NCI-H146 treated with DMSO at 0.1 percent for 48 hours (cell line): Measurements from ENCODE around the gene GPR132.

ENCODE experiments used
- DNase-seq: peaks from one replicate; lab custom pipeline; 2025; ENCODE audit not compliant: unreplicated experiment; lab: John Stamatoyannopoulos, UW

GPR132 gene

DNA sequence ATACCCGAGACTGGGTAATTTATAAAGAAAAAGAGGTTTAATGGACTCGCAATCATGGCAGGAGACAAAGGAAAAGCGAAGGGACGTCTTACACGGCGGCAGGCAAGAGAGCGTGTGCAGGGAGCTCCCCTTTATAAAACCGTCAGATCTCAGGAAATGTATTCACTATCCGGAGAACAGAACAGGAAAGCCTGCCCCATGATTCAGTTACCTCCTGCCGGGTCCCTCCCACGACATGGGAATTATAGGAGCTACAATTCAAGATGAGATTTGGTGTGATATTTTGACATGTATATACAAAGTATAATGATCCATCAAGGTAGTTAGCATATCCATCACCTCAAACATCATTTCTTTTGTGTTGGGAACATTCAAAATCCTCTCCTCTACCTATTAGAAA lies 42.1 kb downstream of the GPR132 start:
- no peak for DNase-seq

DNA sequence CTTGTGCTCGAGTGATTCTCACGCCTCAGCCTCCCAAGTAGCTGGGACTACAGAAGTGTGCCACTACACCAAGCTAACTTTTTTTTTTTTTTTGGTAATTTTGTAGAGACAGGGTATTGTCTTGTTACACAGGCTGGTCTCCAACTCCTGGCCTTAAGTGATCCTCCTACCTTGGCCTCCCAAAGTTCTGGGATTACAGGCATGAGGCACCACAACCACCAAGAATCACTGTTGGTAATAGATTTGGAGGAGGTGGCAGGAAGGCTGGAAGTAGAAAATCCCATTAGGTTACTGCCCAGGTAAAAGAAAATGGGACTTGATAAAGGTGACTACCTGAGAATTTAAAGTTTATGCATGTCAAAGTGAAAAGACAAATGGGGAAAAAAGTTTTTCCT lies 43.0 kb downstream of the GPR132 start:
- no peak for DNase-seq

DNA sequence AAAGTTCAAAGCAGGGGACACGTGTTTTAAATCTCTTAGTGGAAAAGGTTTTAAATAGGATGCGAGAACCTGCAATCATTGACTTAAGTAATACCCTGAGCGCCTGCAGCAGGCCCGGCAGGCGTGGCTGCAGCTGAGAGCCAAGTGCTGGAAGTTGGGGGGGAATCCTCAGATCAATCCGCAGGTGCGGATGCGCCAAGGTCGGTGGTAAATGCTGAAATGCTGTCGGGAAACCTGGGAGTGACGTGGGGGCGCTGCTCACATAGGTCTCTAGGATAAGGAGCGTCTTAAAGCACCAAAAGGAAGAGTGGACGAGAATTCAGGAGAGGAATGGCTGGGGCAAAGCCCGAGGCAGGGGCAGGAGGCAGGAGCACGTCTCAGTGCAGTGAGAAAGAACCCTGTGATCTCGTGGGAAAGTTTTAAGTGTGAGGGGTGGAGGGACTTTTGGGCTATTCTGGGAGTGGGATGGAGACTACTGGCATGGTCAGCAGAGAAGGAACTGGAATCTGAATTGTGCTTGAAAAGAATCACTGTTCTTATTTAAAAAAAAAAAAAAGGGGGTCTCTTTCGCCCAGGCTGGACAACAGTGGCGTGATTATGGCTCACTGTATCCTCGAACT lies 43.5 kb downstream of the GPR132 start:
- DNase-seq = peak; percentile 81

DNA sequence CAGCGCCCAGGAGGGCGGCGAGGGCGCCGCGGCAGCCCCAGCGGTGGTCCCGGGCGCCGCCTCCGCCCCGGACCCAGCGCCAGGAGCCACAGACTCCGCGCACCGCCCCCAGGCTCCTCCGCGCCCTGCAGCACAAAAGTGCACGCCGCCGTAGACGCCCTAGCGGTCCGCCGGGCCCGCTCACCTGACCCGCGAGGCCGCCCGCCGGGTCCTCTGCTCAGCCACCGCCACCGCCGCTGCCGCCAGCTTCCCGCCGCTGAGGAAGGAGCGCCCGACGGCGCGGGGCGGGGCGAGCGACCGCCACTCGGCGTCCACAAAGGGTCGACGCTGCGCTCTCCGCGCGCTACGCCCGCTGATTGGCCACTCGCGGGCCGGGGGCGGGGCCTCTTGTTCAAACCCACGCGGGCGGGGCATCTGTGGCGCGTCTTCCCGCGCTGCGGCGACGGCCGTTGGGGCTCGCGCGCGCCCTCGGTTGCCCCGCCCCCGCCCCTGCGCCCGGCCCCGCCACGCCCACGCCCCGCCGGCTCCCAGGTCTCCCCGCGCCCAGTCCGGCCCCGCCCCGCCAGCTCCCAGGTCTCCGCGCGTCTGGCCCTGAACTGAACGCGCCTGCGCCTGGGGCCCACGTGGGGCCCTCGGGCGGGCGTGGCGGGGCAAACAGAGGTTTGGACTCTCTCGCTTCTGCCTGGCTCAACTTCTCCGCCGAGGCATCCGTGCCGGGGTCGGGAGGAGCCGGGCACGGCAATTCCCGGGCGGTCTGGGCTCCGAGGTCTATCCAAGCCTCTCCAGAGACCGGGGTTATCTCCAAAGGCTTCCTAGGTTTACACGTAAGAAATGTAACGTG lies 44.2 kb downstream of the GPR132 start, which contains the start of gene CDCA4:
Gene CDCA4 (minus strand): TSS at position 269 of the 841 bp plus-strand sequence. CDS start 9,154 bp downstream, outside the sequence.
- peak; percentile 100 for DNase-seq

DNA sequence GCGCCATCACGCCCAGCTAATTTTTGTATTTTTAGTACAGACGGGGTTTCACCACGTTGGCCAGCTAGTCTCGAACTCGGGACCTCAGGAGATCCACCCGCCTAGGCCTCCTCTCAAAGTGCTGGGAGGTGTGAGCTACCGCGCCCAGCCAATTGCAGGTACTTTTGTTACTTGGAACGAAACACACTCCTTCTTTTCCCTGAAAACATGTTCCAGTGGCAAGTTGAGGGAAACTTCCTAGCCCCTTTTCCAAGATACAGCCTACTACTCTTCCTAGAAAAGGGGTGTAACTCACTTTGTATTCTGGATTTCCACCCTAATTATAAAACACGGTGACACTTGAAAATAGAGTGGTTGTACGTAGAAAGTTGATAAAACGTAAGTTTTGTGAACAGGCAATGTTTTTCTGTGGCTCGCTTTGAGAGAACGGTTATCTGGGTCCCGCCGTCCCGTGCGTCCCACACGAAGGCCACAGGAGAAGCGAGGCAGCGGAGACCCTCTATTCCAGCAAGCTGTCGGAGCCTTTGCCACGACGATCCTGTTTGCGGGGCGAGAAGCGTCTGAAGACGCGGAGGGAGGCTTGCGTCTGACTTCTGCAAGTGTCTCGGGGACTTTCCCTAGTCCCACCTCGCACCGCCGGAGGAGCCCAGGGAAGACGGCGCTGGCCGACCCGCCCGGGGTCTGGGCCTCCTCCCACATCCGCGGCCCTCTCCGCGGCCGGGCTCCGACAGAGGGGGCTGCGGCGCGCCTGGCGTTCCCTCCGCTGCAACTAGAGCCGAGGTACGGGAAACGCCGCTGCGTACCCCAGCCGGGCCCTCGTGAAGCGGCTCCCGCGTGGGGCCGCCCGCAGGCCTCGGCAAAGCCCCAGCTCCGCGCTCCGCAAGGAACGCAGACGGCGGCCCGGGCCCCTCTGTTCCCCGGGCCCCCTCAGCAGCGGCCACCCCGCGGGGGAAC lies 45.1 kb downstream of the GPR132 start:
- peak; percentile 27 for DNase-seq

DNA sequence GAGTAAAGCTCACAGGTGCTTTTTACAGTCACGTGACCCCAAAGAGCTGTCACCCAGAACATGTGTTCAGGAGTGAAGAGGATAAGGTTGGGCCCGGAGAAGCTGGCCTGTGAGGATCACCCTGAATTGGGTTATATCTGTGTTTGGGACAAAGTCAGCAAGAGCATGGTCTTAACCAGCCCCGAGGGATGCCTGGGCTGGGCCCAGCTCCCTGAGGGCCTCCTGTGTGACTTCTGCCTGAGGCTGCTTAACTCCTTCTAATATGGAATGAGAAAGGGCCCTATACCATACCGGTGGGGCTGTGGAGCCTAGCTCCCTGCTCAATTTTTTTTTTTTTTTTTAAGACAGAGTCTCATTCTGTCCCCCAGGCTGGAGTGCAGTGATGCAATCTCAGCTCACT lies 46.8 kb downstream of the GPR132 start:
- DNase-seq = no peak

DNA sequence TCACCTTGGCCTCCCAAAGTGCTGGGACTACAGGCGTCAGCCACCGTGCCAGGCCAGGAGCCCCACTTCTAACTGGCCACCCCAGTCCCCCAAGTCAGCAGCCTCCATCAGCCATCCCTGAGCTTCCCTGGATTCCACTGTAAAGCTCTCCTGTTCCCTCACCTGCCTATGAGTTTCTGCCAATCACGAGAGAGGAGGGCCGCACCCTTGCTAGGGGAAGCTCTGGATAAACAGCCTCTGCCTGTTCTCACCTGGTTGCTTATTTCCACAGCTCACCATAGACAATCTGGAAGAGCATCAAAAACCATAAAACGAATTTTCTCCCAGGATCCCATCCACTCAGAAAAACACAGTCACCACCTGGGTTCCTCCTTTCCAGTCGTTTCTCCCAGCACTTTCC lies 49.3 kb downstream of the GPR132 start:
- no peak for DNase-seq

DNA sequence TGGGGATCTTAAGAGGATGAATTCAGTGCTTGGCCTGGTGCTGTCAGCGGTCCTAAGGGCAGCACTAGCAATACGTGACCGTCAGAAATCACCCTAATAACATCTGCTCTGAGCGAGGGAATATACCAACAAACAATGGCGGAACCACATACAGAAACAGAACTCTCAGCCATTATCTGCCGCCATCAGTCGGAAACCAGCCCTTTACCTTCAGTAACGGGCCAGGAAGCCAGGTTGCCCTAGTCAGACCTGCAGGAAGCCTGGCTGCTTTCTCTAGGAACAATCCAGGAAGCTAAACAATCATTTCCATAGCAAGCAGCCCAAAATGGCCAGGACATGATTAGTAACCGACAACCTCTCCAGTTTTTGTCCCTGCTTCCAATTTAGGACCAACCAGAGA lies 50.0 kb downstream of the GPR132 start:
- DNase-seq = no peak

DNA sequence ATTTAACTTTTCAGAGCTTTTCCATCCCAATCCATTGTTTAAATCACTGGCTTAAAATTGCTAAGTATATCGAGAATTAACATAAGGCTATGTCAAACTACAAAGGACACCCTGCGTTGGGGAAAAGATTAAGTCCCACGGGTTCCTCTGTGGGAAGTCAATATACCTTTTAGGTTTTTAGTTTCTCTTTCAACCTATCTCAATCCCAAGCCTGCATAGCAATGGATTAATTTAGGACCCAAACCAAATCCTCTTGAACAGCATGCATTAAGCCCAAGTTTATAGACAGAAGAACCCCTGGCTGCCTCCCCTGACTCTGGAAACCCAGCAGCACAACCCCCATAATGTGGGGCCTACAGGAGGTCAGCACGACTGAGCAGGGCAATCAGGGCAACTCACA lies 50.6 kb downstream of the GPR132 start:
- no peak for DNase-seq

DNA sequence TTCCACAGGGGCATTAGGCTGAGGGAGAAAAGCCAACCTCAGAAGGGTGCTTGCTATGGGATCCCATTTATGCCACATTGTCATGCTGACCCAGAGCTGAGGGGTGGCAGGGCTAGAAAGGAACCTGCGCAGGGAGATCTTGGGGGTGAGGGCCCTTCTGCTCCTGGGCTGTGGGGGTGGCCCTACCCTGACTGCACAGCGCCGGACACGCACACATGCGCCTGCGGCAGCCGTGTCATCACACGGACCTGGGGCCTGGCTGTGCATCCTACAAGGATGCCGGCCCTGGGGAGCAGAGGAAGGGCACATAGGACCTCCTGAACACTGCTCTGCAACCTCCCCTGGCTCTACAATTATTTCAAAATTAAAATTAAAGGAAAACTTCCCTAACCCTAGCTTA lies 51.2 kb downstream of the GPR132 start:
- no peak for DNase-seq

DNA sequence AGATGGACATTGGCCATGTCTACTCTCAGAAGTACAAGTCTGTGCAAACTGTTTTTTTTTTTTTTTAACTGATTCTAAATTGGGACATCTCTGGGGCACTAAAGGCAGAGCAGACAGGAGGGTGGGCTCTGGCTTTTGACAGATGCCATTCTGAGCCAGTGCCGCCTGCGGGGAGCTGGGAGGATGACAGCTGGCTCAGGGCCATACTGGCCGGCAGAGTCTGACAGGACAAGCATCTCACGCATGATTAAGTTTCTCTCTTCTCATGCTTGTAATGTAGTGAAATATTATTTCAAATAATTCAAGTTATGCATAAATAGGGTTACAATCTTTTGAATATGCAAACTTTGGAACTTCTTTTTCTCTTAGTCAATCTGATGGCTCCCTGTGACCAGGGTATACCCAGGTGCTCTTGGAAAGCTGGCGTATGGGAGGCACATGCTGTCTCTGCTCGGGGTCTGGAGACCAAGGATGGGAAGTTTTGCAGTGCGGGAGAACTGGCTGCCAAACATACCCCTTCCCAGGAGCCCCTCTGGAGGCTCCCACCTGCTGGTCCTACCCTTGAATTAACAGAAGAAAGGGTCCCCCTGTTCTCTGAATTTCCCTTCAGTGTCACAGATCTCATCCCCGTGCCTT lies 52.0 kb downstream of the GPR132 start:
- no peak for DNase-seq

DNA sequence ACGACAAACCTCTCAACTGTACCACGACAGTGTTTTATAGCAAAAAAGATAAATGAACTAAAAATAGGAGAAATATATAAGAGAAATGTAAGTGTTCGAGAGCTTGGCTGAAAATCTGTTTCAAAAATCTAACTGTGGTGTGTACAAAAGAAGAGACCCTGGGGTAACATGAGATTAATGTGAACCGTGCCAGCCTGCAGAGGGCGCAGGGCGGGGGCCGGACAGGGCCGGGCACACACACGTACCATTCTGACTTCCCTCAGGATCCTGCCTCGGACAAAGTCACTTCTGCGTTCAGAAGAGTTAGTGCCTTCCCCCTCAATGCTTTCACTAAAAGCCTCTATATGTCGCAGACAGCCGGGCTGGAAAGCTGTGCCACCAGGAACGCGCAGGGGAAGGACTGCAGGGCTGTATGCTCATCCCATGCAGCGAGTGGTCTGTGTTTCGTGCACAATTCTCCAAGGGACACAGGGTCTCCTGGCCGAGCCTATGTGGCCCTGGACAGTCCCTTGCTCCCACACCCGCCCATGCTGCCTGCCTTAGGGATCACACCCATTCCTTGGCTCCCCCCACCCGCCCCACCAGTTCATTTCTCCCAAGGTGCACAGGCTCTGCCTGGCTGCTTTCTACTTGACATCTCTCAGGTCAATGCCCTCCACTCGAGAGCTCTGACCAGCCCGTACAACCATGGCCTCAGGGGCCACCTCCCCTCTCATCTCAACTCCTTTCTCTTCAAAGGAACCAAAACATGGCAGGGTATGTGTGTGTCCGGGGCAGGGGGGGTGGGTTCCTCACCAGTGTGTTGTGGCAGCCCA lies 52.9 kb downstream of the GPR132 start:
- no peak for DNase-seq

DNA sequence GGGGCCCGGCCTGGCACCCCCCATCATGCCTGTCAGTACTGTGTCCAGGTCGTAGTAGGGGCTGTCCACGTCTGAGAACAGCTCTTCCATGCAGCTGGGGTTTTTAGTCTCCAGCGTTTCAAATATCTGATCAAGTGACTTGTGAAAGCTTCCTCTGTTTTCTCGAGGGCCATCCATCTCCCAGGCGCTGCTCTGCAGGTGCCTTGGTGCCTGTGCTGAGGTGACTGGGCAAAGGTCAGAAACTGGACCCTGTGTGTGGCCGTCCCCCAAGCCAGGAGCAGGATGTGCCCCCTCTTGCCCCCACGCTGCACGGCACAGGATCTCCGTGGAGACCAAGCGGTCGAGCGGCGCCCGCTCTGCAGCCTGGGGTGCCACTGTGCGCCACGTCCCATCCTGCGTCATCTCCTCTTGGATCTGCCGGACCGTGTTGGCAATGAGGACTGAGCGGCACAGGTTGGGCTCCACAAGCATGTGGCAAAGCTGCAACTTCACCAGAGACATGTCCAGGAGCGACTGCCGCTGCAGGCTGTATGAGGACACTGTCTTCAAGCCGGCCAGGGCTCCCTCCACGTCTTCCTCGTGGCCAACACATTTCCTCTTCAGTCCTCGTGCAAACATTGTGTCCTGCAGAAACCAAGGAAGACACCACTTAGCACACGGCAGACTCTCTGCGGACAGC lies 53.8 kb downstream of the GPR132 start:
- DNase-seq = no peak

DNA sequence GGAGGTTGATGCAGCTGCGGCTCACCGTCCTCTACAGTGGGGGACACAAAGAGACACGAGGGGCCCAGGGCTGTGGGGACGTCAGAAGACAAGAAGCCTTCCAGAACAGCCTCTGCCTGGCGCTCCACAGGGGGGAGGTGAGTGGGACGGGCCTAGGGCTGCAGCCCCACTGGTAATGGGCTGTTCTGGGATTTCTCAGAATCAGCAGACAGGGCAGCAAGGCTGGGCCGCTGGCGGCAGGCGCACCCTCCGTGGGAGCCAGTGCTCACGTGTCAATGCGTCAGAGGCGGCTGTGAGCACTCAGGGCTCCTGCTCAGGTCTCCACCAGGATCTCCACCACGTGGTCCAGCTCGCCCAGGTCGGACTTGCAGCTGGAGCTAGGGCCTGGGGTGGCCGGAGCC lies 54.3 kb downstream of the GPR132 start:
- no peak for DNase-seq

DNA sequence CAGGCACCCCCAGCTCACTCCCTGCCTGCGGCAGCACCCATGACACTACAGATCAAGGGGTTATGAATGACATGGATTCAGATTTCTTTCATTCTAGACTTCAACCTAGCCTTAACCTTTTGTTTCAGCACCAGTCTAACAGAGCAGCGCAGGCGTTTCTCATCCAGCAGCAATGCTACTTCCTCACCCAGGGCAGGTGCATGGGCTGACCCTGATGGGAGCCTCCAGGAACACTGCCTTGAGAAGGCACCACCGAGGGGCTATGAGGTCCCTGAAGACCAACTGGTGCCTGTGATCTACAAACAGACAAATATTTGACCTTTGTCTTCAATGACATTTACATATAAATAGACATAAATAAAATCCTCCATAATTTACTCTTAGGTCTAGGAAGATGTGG lies 55.1 kb downstream of the GPR132 start:
- no peak for DNase-seq

DNA sequence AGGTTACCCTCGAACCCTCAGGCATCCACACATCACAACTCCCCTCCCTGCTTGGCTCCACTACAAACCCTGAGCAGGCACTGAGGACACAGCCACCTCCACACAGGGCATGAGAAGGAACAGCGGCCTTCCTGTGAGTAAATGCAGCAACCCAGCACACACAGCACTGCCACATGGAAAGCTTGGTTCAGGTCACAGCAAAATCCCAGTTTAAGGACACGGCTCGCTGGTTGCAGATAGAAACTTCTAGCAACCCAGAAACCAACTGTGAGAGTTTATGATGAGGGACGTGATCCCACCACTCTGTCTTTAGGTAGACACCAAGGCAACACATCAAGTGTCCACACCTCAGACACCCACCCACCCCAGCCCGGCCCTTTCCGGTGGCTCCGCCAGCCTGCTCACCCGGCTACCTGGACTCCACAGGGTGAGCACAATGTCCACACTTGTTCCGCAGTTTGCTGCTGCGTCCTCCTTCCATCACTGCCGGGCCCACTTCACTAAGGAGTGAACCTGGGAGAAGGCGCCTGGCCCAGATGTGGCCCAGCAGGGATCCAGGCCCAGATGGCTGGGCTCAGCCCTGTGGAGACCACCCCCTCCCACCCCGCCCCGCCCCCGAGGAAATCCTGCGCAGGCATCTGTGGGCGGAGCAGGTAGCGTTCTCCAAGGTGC lies 57.5 kb downstream of the GPR132 start:
- no peak for DNase-seq

DNA sequence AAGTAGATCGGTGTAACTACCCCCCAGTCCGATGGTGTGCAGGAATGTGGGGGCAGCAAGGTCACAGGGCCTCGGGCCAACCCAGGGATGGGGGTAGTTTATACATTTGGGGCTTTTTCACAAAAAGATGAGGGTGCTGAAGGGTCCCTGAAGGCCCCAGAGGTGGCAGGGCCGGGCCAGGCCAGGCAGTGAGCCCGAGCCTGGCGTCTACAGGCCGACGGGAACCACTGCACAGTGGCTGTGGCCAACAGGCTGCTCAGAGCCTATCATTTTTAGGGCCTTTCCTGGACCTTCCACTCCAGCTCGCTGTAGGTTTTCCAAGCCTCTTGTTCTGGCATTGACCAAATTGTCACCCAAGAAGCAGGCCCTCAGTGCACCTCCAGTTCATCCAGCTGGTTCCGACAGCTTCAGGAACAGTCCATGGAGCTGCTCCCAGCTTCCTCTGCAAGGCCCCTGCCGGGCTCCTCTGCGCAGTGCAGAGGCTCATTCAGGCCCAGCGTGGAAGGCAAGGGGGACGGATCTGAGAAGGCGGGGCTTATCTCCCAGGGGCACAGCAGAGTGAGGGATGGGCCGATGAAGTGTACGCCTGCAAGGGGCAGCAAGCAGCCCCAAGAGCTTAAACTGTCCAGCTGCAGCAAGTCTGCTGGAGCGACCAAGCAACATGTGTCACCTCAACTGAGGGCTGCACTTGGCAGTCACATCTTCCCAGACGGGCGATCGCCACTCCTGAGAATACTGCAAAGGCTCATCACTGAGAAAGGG lies 58.2 kb downstream of the GPR132 start:
- DNase-seq = no peak
